HepG2 (cell line): ENCODE data around the gene SHISAL2B. TPM values are rescaled to one million over a fixed set of nuclear protein-coding genes. Genes with fewer than 3 reads are reported as not detected.

Experiments
- ATAC-seq: fragments of 200-7000 bp; cut with Tn5 transposase; 3 replicates; pipeline ENCODE4 v1.9.1; 2020; ENCODE audit warnings: mild to moderate bottlenecking, moderate library complexity
- BruUV-seq: library from RNA; stranded (reverse); fragments of 400-500 nt; replicated peaks from 2 replicates; lab custom pipeline; 2021; lab: Mats Ljungman, UMichigan
- CTCF ChIA-PET: fragments of 300-600 bp; formaldehyde crosslinking; extraction: SDS; loops from one replicate; lab custom pipeline; 2021; ENCODE audit warnings: low total read pairs, inconsistent platforms, low intra/inter-chr PET ratio; lab: Yijun Ruan, JAX
- POLR2A ChIA-PET: fragments of 350-600 bp; sonication (Branson Sonifier 250); formaldehyde crosslinking; loops from one replicate; lab custom pipeline; 2020; ENCODE audit warnings: antibody characterized with exemption, inconsistent platforms; lab: Yijun Ruan, JAX
- DNase-seq: peaks from one replicate; pipeline ENCODE4 v3.0.0-alpha.2; 2015; ENCODE audit warnings: low spot score
- FAIRE-seq: peaks from 3 replicates; lab custom pipeline; 2011; peaks lifted over from hg19 to GRCh38; lab: Jason Lieb, UNC
- H2AFZ ChIP-seq: one replicate; pipeline ENCODE4 v1.6.1; 2011; ENCODE audit warnings: low read length, inconsistent platforms
- H3K27ac ChIP-seq: fragments of 300-600 bp; 3 replicates; pipeline ENCODE4 v1.8.0; 2011; ENCODE audit warnings: mixed run types, mild to moderate bottlenecking, mixed read lengths, low read length, inconsistent platforms; ENCODE audit not compliant: insufficient read depth; ENCODE audit errors: extremely low read length
- H3K27me3 ChIP-seq, 2 experiments: fragments of 200-600 bp in 1 of 2; 2 replicates in 1 of 2; 3 replicates in 1 of 2; pipeline versions ENCODE4 v1.6.0 to v1.8.0; 2011; ENCODE audit warnings: low read length in 2 of 2, mild to moderate bottlenecking in 2 of 2, moderate library complexity in 2 of 2, inconsistent platforms in 1 of 2; ENCODE audit not compliant: insufficient read depth in 2 of 2, control insufficient read depth in 1 of 2
- H3K36me3 ChIP-seq, 2 experiments: fragments of 200-600 bp in 1 of 2; replicated peaks in 1 of 2; 2 replicates in 1 of 2; 3 replicates in 1 of 2; pipeline versions ENCODE4 v1.5.1 to v1.8.0; 2011; ENCODE audit warnings: low read length in 2 of 2, inconsistent platforms in 1 of 2; ENCODE audit not compliant: insufficient read depth in 2 of 2, control insufficient read depth in 1 of 2
- H3K4me1 ChIP-seq: 2 replicates; pipeline ENCODE4 v1.5.1; 2012; ENCODE audit warnings: low read length, inconsistent platforms; ENCODE audit not compliant: insufficient read depth
- H3K4me2 ChIP-seq: 2 replicates; pipeline ENCODE4 v1.6.0; 2011; ENCODE audit warnings: low read depth, low read length, inconsistent platforms
- H3K4me3 ChIP-seq, 3 experiments: fragments of 200-600 bp in 1 of 3; sonication (generic), shearing (Covaris generic) in 1 of 3; replicated peaks in 1 of 3; 2 replicates each; pipeline ENCODE4 v1.5.1; 2011 to 2016; ENCODE audit warnings: low read length in 3 of 3, inconsistent platforms in 2 of 3, low read depth in 2 of 3, mild to moderate bottlenecking in 2 of 3, control low read depth in 1 of 3, mixed read lengths in 1 of 3; ENCODE audit not compliant: insufficient read depth in 1 of 3
- H3K79me2 ChIP-seq: one replicate; pipeline ENCODE4 v1.6.1; 2011; ENCODE audit warnings: low read length, inconsistent platforms; ENCODE audit not compliant: insufficient read depth
- H3K9ac ChIP-seq: 2 replicates; pipeline ENCODE4 v1.6.0; 2011; ENCODE audit warnings: mild to moderate bottlenecking, low read depth, low read length, inconsistent platforms; ENCODE audit not compliant: insufficient read depth
- H3K9me3 ChIP-seq: 2 replicates; pipeline ENCODE4 v1.5.1; 2012; ENCODE audit warnings: mild to moderate bottlenecking, low read length
- H4K20me1 ChIP-seq: 2 replicates; pipeline ENCODE4 v1.6.0; 2011; ENCODE audit warnings: inconsistent platforms, mild to moderate bottlenecking, low read length, moderate library complexity; ENCODE audit not compliant: insufficient read depth
- AKAP8 ChIP-seq: sonication (generic); formaldehyde crosslinking; IDR thresholded peaks from 2 replicates; pipeline ENCODE4 v1.5.1; 2020; ENCODE audit warnings: mild to moderate bottlenecking, missing genetic modification reagents
- HNF4A ChIP-seq: sonication (generic); formaldehyde crosslinking; IDR thresholded peaks from 2 replicates; pipeline ENCODE4 v1.4.0; 2020; ENCODE audit warnings: missing genetic modification reagents
- KAT8 ChIP-seq: IDR thresholded peaks from 2 replicates; pipeline ENCODE4 v1.6.1; 2016; ENCODE audit warnings: missing genetic modification reagents, missing compliant biosample characterization
- MEIS2 ChIP-seq: sonication (generic); formaldehyde crosslinking; IDR thresholded peaks from 2 replicates; pipeline ENCODE4 v1.9.0; 2021; ENCODE audit warnings: mild to moderate bottlenecking, missing genetic modification reagents
- MXI1 ChIP-seq: IDR thresholded peaks from 3 replicates; pipeline ENCODE4 v1.6.1; 2012; ENCODE audit warnings: low read depth, low read length, inconsistent platforms, borderline replicate concordance
- NR3C1 ChIP-seq: sonication (generic); formaldehyde crosslinking; IDR thresholded peaks from 2 replicates; pipeline ENCODE4 v1.4.0; 2020; ENCODE audit warnings: missing genetic modification reagents
- NRL ChIP-seq: sonication (generic); formaldehyde crosslinking; IDR thresholded peaks from 2 replicates; pipeline ENCODE4 v1.5.0; 2020; ENCODE audit warnings: missing genetic modification reagents, mild to moderate bottlenecking, moderate library complexity, borderline replicate concordance
- TFDP2 ChIP-seq: sonication (generic); formaldehyde crosslinking; IDR thresholded peaks from 2 replicates; pipeline ENCODE4 v1.4.0; 2020; ENCODE audit warnings: missing genetic modification reagents
- TOE1 ChIP-seq: sonication (generic); formaldehyde crosslinking; IDR thresholded peaks from 2 replicates; pipeline ENCODE4 v1.4.0; 2020; ENCODE audit warnings: mild to moderate bottlenecking, missing genetic modification reagents
- ZBTB39 ChIP-seq: sonication (generic); formaldehyde crosslinking; IDR thresholded peaks from 2 replicates; pipeline ENCODE4 v1.5.0; 2020; ENCODE audit warnings: missing genetic modification reagents
- ZFP36L2 ChIP-seq: sonication (generic); formaldehyde crosslinking; IDR thresholded peaks from 2 replicates; pipeline ENCODE4 v1.4.0; 2020; ENCODE audit warnings: missing genetic modification reagents
- ZNF570 ChIP-seq: sonication (generic); formaldehyde crosslinking; IDR thresholded peaks from 2 replicates; pipeline ENCODE4 v1.4.0; 2020; ENCODE audit warnings: mild to moderate bottlenecking, missing genetic modification reagents, borderline replicate concordance
- ZNF672 ChIP-seq: sonication (generic); formaldehyde crosslinking; IDR thresholded peaks from 2 replicates; pipeline ENCODE4 v1.8.1; 2022; ENCODE audit warnings: missing genetic modification reagents
- WGBS: methylation state at CpG from one replicate; pipeline ENCODE4 v1.1.6; 2017; ENCODE audit warnings: low lambda C conversion rate; 5-methylcytosine and 5-hydroxymethylcytosine counted together
- in situ Hi-C: cut with HindIII; loops from 2 replicates; pipeline ENCODE4 v1.10.0; 2017; ENCODE audit warnings: low pct_unique_long_range_greater_than_20kb; ENCODE audit not compliant: extremely low pct_ligation_motif_present
- intact Hi-C: fragments of 100-400 bp; cut with micrococcal nuclease; formaldehyde crosslinking; loops from one replicate; pipeline ENCODE4 v1.10.0; 2022; ENCODE audit not compliant: unreplicated experiment
- polyA plus RNA-seq, 8 experiments: library from polyadenylated mRNA; depleted of rRNA in 3 of 8; stranded (reverse) in 7 of 8; unstranded in 1 of 8; fragments of >200 nt; fragmentation: Illumina TruSeq in 4 of 8; extraction: Trizol in 4 of 8; gene quantifications; 2 replicates each; pipeline versions ENCODE4 v1.2.1 to v1.2.3, GENCODE V29; 2011 to 2016; ENCODE audit warnings: low read depth in 4 of 8, missing spikeins in 1 of 8, mixed read lengths in 1 of 8; ENCODE audit not compliant: insufficient read depth in 1 of 8
- total RNA-seq, 5 experiments: library from RNA; depleted of rRNA; stranded (reverse); fragments of >200 nt; fragmentation: Illumina TruSeq; extraction: Trizol; gene quantifications; 2 replicates each; pipeline ENCODE4 v1.2.3, GENCODE V29; 2016; ENCODE audit warnings: low read depth in 1 of 5

SHISAL2B gene
- total and polyA plus RNA-seq, 2 of the 13 experiments (the other 11 are each of a cell fraction or from before 2014, with no cell fraction given) = not detected

- no peak for FAIRE-seq
Measured at GRCh38 chr5:64688391-64688790, 1.9 kb upstream of the SHISAL2B start.

More at GRCh38 chr5:64688391-64688790, 1.9 kb upstream of the SHISAL2B start:
- DNase-seq (no peak), ATAC-seq (no peak)
- no peaks in the 10 kb centered on the region for H3K79me2 ChIP-seq
- H3K4me3 ChIP-seq = no peak overlapping the region
- H2AFZ ChIP-seq = no peak overlapping the region
- WGBS = 34% methylated on average over 3 of the region's 3 CpGs
- no peak for TF ChIP-seq TFDP2
- TF ChIP-seq NRL (CRISPR knock-in tag) = no peak
- TF ChIP-seq ZNF570 (CRISPR knock-in tag) = no peak
- no peak for TF ChIP-seq TOE1
- TF ChIP-seq MXI1 = no peak
- no peak for TF ChIP-seq AKAP8 (CRISPR knock-in tag)
- TF ChIP-seq ZFP36L2 (CRISPR knock-in tag) = no peak
- TF ChIP-seq ZBTB39 (CRISPR knock-in tag) = no peak
- no peak for TF ChIP-seq HNF4A (CRISPR knock-in tag)
- no peak for TF ChIP-seq KAT8
- no peak for TF ChIP-seq ZNF672 (CRISPR knock-in tag)
- no peak for TF ChIP-seq MEIS2 (CRISPR knock-in tag)
- TF ChIP-seq NR3C1 (CRISPR knock-in tag) = no peak
- H3K4me2 ChIP-seq = no peak overlapping the region
- H3K27me3 ChIP-seq = peaks cover 1 to 39% of the 10 kb centered on the region in 2 experiments; a peak in 4 of 5 replicates
- ChIA-PET CTCF (no interaction called here), POLR2A (no interaction called here)
- H3K9ac ChIP-seq = no peak overlapping the region
- H3K36me3 ChIP-seq = no peaks in the 10 kb centered on the region
- in situ Hi-C loops (no loop called here), intact Hi-C loops (no loop called here)
- no peak overlapping the region for H3K27ac ChIP-seq
- no peaks in the 10 kb centered on the region for H3K4me1 ChIP-seq
- H3K9me3 ChIP-seq = no peaks in the 10 kb centered on the region
- no TSS peak for BruUV-seq
- no peaks in the 10 kb centered on the region for H4K20me1 ChIP-seq
